SK-MEL-5 (cell line): ENCODE results near the gene TP63. TPM values are rescaled to one million over a fixed set of nuclear protein-coding genes. Genes with fewer than 3 reads are reported as not detected.

Source experiments
- DNase-seq: peaks from one replicate; pipeline ENCODE4 v3.0.0-alpha.2; 2016; ENCODE audit warnings: low read depth, low spot score
- in situ Hi-C: cut with HindIII; loops from 2 replicates; pipeline ENCODE4 v1.10.0; 2016; ENCODE audit warnings: low sequenced_read_pairs, high pct_unique_total_duplicates, low pct_unique_long_range_greater_than_20kb
- small RNA-seq, 2 experiments: library from RNA; depleted of rRNA; stranded (forward); fragments of <200 nt; gene quantifications; one replicate each; pipeline ENCODE3, GENCODE V24; 2014
- total RNA-seq: library from RNA; depleted of rRNA; stranded (reverse); fragments of >200 nt; shearing (Covaris generic); gene quantifications from 2 replicates; pipeline ENCODE4 v1.2.3, GENCODE V29; 2014

TP63 gene
- total RNA-seq, 1 experiment from 2014 or later, result not detected

DNA sequence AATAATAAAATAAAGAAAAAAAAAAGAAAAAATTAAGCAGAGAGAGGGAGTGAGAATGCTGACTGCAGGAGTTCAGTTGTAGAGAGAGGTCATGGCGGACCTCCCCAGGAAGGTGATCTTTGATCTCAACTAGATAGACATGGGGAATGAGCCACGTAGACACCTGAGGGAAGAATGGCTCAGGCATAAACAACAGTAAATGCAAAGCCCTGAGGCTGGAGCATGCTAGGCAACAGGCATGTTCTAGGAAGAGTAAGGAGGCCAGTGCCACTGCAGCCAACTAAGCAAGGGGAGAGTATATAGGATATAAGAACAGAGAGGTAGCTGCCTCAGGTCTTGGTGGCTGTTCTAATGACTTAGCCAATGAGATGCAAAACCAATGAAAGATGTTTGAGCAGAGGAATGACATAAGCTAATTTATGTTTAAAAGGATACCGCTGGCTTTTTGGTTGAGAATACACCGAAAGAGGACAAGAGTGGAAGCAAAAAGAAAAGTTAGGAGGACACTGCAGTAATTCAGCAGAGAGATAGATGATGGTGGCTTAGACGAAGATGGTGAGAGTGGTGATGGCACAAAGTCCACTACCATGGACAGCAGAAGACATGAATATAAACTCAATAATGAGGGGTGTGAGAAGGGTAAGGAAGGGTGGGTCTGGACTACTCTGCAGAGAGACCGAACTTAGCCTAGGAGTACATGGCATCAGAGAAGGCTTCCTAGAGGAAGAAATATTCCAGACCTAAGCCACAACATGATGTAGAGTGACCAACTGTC lies 314.9 kb downstream of the TP63 start:
- in situ Hi-C loops, result no loop called here
- DNase-seq, result no peak

Small RNA genes lying within 50 kb of the gene (small RNA-seq; reads per million reads assigned to genes)
- 0 reads per million in 2 experiments for gene AC078809.1
- 0 reads per million in 2 experiments for gene MIR944
